ENCODE data around the gene KLHL21. TPM values are rescaled to one million over a fixed set of nuclear protein-coding genes. Genes with fewer than 3 reads are reported as not detected.
A peak's percentile ranks its signal among the peaks of the same experiment; 100 is the strongest.

The KLHL21 gene
- total and polyA plus RNA-seq, 12 donors, result 20.4 to 93.3 (median 69.6) TPM

GRCh38 chr1:6614019-6614928, 11.6 kb upstream of the KLHL21 start:
- ATAC-seq (peak in 3 of 8 donors; percentile 2 to 29 (median 4)), DNase-seq (peak; percentile 61 to 65)
- intact Hi-C loops (cut with DNase I), result loop anchor here in 1 of 10 donors (10.0 kb wide), 1 partner anchor 171 kb away; the partner anchor contains the start of gene CAMTA1
- H3K36me3 ChIP-seq, result peaks cover 0 to 27% (median 0%) of the 10 kb centered on the region in 9 donors
- peaks cover 2 to 52% (median 22%) of the 10 kb centered on the region in 9 donors for H3K4me1 ChIP-seq
- WGBS, 2 donors, result 2% methylated on average over 83 to 117 of the region's 117 CpGs
- peaks cover 0 to 7% (median 0%) of the 10 kb centered on the region in 7 donors for H3K27me3 ChIP-seq
- TF ChIP-seq, protein P1, sequence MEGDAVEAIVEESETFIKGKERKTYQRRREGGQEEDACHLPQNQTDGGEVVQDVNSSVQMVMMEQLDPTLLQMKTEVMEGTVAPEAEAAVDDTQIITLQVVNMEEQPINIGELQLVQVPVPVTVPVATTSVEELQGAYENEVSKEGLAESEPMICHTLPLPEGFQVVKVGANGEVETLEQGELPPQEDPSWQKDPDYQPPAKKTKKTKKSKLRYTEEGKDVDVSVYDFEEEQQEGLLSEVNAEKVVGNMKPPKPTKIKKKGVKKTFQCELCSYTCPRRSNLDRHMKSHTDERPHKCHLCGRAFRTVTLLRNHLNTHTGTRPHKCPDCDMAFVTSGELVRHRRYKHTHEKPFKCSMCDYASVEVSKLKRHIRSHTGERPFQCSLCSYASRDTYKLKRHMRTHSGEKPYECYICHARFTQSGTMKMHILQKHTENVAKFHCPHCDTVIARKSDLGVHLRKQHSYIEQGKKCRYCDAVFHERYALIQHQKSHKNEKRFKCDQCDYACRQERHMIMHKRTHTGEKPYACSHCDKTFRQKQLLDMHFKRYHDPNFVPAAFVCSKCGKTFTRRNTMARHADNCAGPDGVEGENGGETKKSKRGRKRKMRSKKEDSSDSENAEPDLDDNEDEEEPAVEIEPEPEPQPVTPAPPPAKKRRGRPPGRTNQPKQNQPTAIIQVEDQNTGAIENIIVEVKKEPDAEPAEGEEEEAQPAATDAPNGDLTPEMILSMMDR (IDR thresholded peaks at IDR 0.05), result no peak
- peak overlapping the region; percentile 77 to 99 (median 96) for H3K27ac ChIP-seq
- peak overlapping the region; percentile 59 to 100 (median 98) for H3K4me3 ChIP-seq
- H3K9me3 ChIP-seq, result no peaks in the 10 kb centered on the region

DNA sequence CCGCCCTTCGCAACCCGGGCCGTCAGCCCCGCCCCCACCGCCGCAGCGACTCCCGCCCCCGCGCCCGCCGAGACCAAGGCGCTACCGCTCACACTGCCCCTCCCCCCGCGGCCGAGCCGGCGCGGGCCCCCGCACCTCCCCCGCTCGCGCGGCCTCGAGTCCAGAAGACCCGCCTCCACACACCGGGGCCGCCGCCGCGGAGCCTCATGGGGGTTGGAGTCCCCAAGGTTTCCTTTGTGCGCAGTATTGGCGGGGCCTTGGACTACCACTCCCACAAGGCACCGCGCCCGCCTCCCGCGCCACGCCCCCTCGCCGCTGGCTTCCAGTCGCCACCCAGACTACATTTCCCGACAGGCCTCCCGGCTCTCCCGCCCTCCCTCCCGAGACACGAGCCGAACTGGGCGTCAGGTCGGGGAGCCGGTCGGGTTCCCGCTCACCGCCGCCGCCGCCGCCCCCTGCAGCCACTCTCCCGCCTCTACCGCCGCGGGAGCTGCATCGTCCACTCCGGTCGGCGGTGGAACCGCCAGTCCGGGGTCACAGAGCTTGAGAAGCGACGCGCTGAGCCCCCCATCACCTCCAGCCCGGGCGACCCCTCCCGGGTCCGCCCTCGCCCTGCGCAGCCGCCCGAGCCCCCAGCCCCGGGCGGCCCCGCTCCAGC, 10.8 kb upstream of the KLHL21 start, which contains the start of gene PHF13:
TSS of gene PHF13 (plus strand) at position 371 of the 658 bp plus-strand sequence. CDS start 336 bp downstream, outside the sequence.
- WGBS, 2 donors, result 1% methylated on average over 35 to 83 of the region's 84 CpGs
- Histone ChIP-seq H3K27me3 (peaks cover 0 to 7% (median 0%) of the 10 kb centered on the region in 7 donors), H3K4me1 (peaks cover 2 to 57% (median 24%) of the 10 kb centered on the region in 9 donors), H3K36me3 (peaks cover 0 to 20% (median 0%) of the 10 kb centered on the region in 9 donors), H3K9me3 (no peaks in the 10 kb centered on the region), H3K27ac (peak within 1 kb of the TSS; percentile 93 to 99 (median 96)), H3K4me3 (peak within 1 kb of the TSS; percentile 68 to 100 (median 98))
- intact Hi-C loops (cut with DNase I), result loop anchor here in 2 of 10 donors (1.0 to 10.0 kb wide), 3 partner anchors 9 to 171 kb away; partner anchors contain the start of gene CAMTA1 (in 1 of the 2)
- peak; percentile 99 to 100 for DNase-seq
- TF ChIP-seq, protein P1 (IDR thresholded peaks at IDR 0.05), result no peak
- ATAC-seq, result peak; percentile 97 to 99 (median 98)

DNA sequence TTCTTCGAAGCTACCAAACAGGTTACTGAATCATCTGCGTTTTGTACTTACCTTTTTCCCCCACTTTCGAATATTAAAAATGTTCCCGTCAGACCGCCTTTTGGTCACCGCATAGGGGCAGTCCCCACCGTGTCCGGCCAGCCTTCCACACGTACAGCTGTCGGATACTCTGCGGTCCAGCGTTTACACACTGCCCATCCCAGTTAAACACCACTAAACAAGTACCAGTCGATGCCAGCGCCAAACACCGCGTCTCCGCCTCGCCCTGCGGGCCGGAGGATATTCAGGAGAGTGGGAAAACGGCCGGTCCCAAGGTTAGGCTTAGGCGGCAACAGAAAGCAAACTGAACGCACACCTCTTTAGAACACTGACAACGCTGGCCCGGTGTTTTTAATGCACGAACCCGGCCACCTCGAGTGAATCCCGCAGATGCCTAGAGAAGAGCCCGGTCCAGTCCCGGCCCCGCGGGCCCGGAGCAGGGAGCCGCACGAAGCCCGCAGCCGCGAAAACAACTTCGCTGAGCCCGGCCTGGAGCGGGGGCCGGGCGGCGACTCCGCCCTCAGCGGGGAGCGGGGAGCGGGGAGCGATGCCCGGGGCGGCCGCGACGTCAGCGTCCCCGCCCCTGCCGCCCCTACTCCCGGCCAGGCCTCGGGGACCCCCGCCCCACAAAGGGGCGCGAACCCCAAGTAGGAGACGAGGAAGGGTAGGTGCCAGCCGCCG, 10.1 kb upstream of the KLHL21 start:
- no peaks in the 10 kb centered on the region for H3K9me3 ChIP-seq
- peaks cover 0 to 13% (median 0%) of the 10 kb centered on the region in 9 donors for H3K36me3 ChIP-seq
- H3K4me3 ChIP-seq, result peak overlapping the region; percentile 68 to 100 (median 98)
- H3K27me3 ChIP-seq, result peaks cover 0 to 7% (median 0%) of the 10 kb centered on the region in 7 donors
- H3K27ac ChIP-seq, result peak overlapping the region; percentile 93 to 99 (median 96)
- TF ChIP-seq, protein P1 (IDR thresholded peaks at IDR 0.05), result peak in 1 of 9 donors; percentile 23
- ATAC-seq (peak; percentile 54 to 71 (median 64)), DNase-seq (peak; percentile 47 to 56)
- peaks cover 2 to 57% (median 24%) of the 10 kb centered on the region in 9 donors for H3K4me1 ChIP-seq
- WGBS, 2 donors, result 0 to 1% methylated on average over 52 to 66 of the region's 67 CpGs
- intact Hi-C loops (cut with DNase I), result loop anchor here in 2 of 10 donors (1.0 to 10.0 kb wide), 3 partner anchors 8 to 172 kb away; partner anchors contain the start of gene CAMTA1 (in 1 of the 2)
